ENCODE data around the gene SEC14L2. TPM values are rescaled to one million over a fixed set of nuclear protein-coding genes. Genes with fewer than 3 reads are reported as not detected.

Gene SEC14L2
- polyA plus RNA-seq, 2 of the 4 experiments (the other 2 are of a cell fraction): 12.8 to 15.2 TPM

DNA sequence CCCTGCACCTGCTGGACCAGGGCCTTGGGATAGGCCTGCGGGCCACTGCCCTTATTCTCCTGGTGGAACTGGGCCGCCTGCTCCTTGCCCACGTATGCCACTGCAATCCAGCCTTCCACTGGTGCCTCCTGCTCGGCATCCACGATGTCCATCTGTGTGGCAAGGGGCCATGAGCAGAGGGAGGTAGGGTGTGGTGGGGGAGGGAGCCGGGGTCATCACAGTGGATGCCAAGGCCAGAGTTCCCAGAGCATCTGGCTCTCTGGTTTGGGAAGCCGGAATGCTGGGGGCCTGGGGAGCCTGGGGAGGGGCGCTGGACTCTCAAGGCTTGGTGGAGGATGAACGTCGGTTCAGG is 10.2 kb upstream of the SEC14L2 start:
- WGBS (ENCODE audit: missing lambda C conversion rate): 15% methylated on average over 5 of the region's 10 CpGs
- FAIRE-seq (no peak), DNase-seq (ENCODE audit: low read depth in 1 of 2, low spot score in 1 of 2) (peak in 1 of 2 experiments; percentile 6), ATAC-seq (peak; percentile 6 to 16; a peak in 4 of 6 replicates)
- Histone ChIP-seq H3K4me3 (peak overlapping the region; percentile 70), H3K4me2 (peak overlapping the region; percentile 92), H3K9me3 (peaks cover 11% of the 10 kb centered on the region; the same call in 2 of the 3 replicates), H3K27ac (peak overlapping the region; percentile 96 to 100), H3K4me1 (no peaks in the 10 kb centered on the region; the same call in 2 of the 3 replicates)
- ChIA-PET CTCF (interaction anchor here (1.2 to 2.2 kb wide), 11 partner anchors 10 to 279 kb away, joined by 3 to 15 read pairs (median 4); no protein-coding TSS in a partner anchor), POLR2A (no interaction called here)
- no peak for TF ChIP-seq REST (IDR thresholded peaks at IDR 0.05)
- TF ChIP-seq, protein P1, sequence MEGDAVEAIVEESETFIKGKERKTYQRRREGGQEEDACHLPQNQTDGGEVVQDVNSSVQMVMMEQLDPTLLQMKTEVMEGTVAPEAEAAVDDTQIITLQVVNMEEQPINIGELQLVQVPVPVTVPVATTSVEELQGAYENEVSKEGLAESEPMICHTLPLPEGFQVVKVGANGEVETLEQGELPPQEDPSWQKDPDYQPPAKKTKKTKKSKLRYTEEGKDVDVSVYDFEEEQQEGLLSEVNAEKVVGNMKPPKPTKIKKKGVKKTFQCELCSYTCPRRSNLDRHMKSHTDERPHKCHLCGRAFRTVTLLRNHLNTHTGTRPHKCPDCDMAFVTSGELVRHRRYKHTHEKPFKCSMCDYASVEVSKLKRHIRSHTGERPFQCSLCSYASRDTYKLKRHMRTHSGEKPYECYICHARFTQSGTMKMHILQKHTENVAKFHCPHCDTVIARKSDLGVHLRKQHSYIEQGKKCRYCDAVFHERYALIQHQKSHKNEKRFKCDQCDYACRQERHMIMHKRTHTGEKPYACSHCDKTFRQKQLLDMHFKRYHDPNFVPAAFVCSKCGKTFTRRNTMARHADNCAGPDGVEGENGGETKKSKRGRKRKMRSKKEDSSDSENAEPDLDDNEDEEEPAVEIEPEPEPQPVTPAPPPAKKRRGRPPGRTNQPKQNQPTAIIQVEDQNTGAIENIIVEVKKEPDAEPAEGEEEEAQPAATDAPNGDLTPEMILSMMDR (IDR thresholded peaks at IDR 0.05): no peak

GRCh38 chr22:30386960-30387827 is 9.6 kb upstream of the SEC14L2 start, which contains the start of gene RNF215:
TSS of gene RNF215 (minus strand) at chr22:30387411. CDS start at chr22:30387313, 98 bp downstream.
- H3K9me3 ChIP-seq: peaks cover 11% of the 10 kb centered on the region; the same call in 2 of the 3 replicates
- no peak for TF ChIP-seq HOXB5 (CRISPR knock-in tag; IDR thresholded peaks at IDR 0.05)
- 0 out of 2 replicates have a peak, but pooled peaks have one; percentile 23 for TF ChIP-seq POLR2A (IDR thresholded peaks at IDR 0.05; ENCODE audit: low read length)
- no peak for TF ChIP-seq KDM5A (IDR thresholded peaks at IDR 0.05)
- no peak for TF ChIP-seq EP300 (IDR thresholded peaks at IDR 0.05)
- TF ChIP-seq, protein P2, sequence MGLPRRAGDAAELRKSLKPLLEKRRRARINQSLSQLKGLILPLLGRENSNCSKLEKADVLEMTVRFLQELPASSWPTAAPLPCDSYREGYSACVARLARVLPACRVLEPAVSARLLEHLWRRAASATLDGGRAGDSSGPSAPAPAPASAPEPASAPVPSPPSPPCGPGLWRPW (IDR thresholded peaks at IDR 0.05): no peak
- TF ChIP-seq, protein P1 (IDR thresholded peaks at IDR 0.05): peak; percentile 83
- peak; percentile 63 to 84 for TF ChIP-seq RAD21 (conservative IDR thresholded peaks at IDR 0.05 in 1 of 2, IDR thresholded peaks at IDR 0.05 in 1 of 2)
- TF ChIP-seq BCL3 (IDR thresholded peaks at IDR 0.05): 0 out of 3 replicates have a peak, but pooled peaks have one; percentile 41
- TF ChIP-seq SREBF2 (IDR thresholded peaks at IDR 0.05): no peak
- TF ChIP-seq SMC3 (IDR thresholded peaks at IDR 0.05): peak; percentile 74
- TF ChIP-seq CBX8 (IDR thresholded peaks at IDR 0.05): no peak
- peak in 1 of 2 experiments; percentile 50; a peak in 1 of 5 replicates for TF ChIP-seq JUN (IDR thresholded peaks at IDR 0.05)
- peak within 1 kb of the TSS; percentile 96 to 100 for H3K27ac ChIP-seq
- peak within 1 kb of the TSS; percentile 70 for H3K4me3 ChIP-seq
- H3K4me1 ChIP-seq: no peaks in the 10 kb centered on the region; the same call in 2 of the 3 replicates
- DNase-seq (ENCODE audit: low read depth in 1 of 2, low spot score in 1 of 2) (peak; percentile 63 to 68), FAIRE-seq (no peak), ATAC-seq (peak; percentile 88 to 90)
- H3K4me2 ChIP-seq: peak within 1 kb of the TSS; percentile 92
- POLR2A ChIA-PET: interaction anchor here (0.6 to 1.0 kb wide), 7 partner anchors 8 to 191 kb away, joined by 3 to 9 read pairs (median 3); partner anchors contain the start of gene SEC14L2
- CTCF ChIA-PET: interaction anchor here (0.6 to 4.4 kb wide), 27 partner anchors 8 to 305 kb away, joined by 3 to 37 read pairs (median 4); partner anchors contain the start of genes CASTOR1, CCDC157, SEC14L2 and SF3A1
- 2% methylated on average over 18 of the region's 95 CpGs for WGBS (ENCODE audit: missing lambda C conversion rate)
